Mesothelial cell of epicardium (in vitro differentiated cells): ENCODE measurements around the gene GALNS. TPM values are rescaled to one million over a fixed set of nuclear protein-coding genes. Genes with fewer than 3 reads are reported as not detected.

Source experiments
- DNase-seq, 2 experiments: peaks; one replicate each; pipeline ENCODE4 v3.0.0; 2021; ENCODE audit warnings: low spot score in 2 of 2; ENCODE audit not compliant: unreplicated experiment in 2 of 2
- H3K27ac Mint-ChIP-seq: 2 replicates; pipeline ENCODE4 v1.8.0; 2021; ENCODE audit warnings: mixed read lengths
- H3K27me3 Mint-ChIP-seq: 2 replicates; pipeline ENCODE4 v1.8.0; 2021; ENCODE audit warnings: low read depth, mixed read lengths
- H3K36me3 Mint-ChIP-seq: 2 replicates; pipeline ENCODE4 v1.8.0; 2021; ENCODE audit warnings: mixed read lengths
- H3K4me1 Mint-ChIP-seq: 2 replicates; pipeline ENCODE4 v1.8.0; 2021; ENCODE audit warnings: mixed read lengths
- H3K4me3 Mint-ChIP-seq: 2 replicates; pipeline ENCODE4 v1.8.0; 2021; ENCODE audit warnings: mild to moderate bottlenecking, moderate library complexity, mixed read lengths
- H3K9me3 Mint-ChIP-seq: 2 replicates; pipeline ENCODE4 v1.8.0; 2021; ENCODE audit warnings: mixed read lengths
- total RNA-seq: library from RNA; stranded (reverse); gene quantifications from 3 replicates; pipeline ENCODE4 v1.2.1, GENCODE V29; 2021
- TF ChIP-seq, protein P1 (sequence below): fragments of 200-600 bp; sonication (generic); IDR thresholded peaks from one replicate; pipeline ENCODE4 v1.5.0; 2021; ENCODE audit warnings: antibody characterized with exemption; ENCODE audit not compliant: unreplicated experiment

The GALNS gene
- total RNA-seq, 1 donor from 2014 or later = 42.4 TPM

DNA sequence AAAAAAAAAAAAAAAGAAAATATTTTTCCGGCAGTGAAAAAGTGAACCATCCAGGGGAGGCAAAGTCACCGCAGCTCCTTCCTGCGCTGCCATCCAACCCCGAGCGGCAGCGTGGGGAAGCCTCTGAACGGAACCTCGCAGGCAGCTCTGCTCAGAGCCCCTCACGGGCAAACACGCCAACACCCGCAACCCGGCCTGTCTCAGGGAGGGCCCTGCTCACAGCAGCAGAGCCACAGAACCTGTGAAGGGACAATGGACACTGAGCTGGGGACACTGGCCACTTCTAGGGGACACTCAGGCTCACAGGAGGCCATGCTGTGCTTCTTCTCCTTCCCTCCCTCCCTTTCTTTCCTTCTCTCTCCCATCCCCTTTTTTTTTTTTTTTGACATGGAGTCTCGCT is 23.7 kb downstream of the GALNS start:
- no peak for DNase-seq
- Mint-ChIP-seq H3K9me3 (no peaks in the 10 kb centered on the region), H3K4me3 (no peak overlapping the region), H3K27me3 (no peaks in the 10 kb centered on the region), H3K4me1 (peaks cover 2% of the 10 kb centered on the region), H3K36me3 (peaks cover 4% of the 10 kb centered on the region), H3K27ac (no peak overlapping the region)
- TF ChIP-seq, protein P1, sequence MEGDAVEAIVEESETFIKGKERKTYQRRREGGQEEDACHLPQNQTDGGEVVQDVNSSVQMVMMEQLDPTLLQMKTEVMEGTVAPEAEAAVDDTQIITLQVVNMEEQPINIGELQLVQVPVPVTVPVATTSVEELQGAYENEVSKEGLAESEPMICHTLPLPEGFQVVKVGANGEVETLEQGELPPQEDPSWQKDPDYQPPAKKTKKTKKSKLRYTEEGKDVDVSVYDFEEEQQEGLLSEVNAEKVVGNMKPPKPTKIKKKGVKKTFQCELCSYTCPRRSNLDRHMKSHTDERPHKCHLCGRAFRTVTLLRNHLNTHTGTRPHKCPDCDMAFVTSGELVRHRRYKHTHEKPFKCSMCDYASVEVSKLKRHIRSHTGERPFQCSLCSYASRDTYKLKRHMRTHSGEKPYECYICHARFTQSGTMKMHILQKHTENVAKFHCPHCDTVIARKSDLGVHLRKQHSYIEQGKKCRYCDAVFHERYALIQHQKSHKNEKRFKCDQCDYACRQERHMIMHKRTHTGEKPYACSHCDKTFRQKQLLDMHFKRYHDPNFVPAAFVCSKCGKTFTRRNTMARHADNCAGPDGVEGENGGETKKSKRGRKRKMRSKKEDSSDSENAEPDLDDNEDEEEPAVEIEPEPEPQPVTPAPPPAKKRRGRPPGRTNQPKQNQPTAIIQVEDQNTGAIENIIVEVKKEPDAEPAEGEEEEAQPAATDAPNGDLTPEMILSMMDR = no peak

DNA sequence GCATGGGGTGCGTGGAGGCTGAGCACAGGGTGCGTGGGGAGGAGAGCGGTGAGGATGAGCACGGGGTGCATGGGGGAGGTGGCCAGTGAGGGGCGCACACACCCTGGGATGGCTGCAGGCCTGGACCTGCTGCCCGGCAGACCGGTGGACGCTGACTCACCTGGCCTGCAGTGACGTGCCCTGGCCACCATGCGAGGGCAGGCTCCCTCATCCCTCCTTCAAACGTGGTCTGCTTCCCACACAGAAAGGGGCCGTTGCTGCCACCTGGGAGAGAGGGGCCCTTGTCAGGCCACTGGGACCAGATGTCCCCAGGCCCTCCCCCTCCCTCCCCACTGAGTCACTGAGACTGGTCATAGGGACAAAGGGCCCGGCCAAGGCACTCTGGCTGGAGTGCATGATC is 24.9 kb downstream of the GALNS start:
- H3K4me3 Mint-ChIP-seq = no peak overlapping the region
- no peak overlapping the region for H3K27ac Mint-ChIP-seq
- no peaks in the 10 kb centered on the region for H3K27me3 Mint-ChIP-seq
- no peaks in the 10 kb centered on the region for H3K9me3 Mint-ChIP-seq
- H3K36me3 Mint-ChIP-seq = peaks cover 4% of the 10 kb centered on the region
- peaks cover 2% of the 10 kb centered on the region for H3K4me1 Mint-ChIP-seq
- TF ChIP-seq, protein P1 = no peak
- no peak for DNase-seq

DNA sequence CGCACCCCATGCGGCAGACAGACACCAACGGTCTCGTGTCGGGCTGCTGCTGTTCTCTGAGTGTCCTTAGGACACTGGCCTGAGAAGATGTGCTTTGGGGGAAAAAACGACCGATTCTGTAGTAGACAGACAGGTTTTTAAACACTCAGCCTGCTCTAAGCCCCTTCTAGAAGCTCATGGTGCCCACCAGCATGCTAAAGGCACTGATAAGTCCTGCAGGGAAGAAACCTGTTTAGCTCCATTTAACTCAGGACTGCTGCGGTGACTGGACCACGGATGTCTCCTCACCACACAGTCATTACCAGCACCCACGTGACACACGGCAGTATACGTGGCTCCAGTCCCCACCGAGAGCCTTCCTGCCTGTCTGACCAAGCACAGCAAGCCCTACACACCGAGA is 26.0 kb downstream of the GALNS start:
- no peak overlapping the region for H3K27ac Mint-ChIP-seq
- TF ChIP-seq, protein P1 = no peak

DNA sequence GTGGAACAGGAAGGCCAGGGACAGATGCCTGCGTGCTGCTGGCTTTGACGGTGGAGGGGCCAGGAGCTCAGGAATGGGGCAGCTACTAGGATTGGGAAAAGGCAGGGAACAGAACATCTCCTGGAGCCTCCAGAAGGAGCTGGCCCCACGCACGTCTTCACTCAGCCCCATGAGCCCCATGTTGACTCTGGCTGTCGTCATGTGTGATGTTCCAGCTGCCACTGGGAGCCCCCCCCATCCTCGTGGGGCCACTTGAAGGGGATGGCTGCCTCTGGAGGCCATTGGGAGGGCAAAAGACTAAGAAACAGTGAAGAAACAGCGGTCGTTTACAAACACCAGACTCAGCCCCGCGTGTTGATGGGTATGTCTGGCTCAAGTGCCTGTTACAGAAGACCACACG is 26.5 kb downstream of the GALNS start:
- Mint-ChIP-seq H3K27ac (no peak overlapping the region), H3K4me1 (peaks cover 2% of the 10 kb centered on the region), H3K27me3 (no peaks in the 10 kb centered on the region), H3K9me3 (no peaks in the 10 kb centered on the region), H3K36me3 (peaks cover 4% of the 10 kb centered on the region), H3K4me3 (no peak overlapping the region)
- TF ChIP-seq, protein P1 = no peak
- no peak for DNase-seq

More for the DNA sequence above, 26.0 kb downstream of the GALNS start:
- no peak overlapping the region for H3K4me3 Mint-ChIP-seq
- H3K4me1 Mint-ChIP-seq = peaks cover 2% of the 10 kb centered on the region
- peaks cover 4% of the 10 kb centered on the region for H3K36me3 Mint-ChIP-seq
- DNase-seq = no peak
- no peaks in the 10 kb centered on the region for H3K27me3 Mint-ChIP-seq
- H3K9me3 Mint-ChIP-seq = no peaks in the 10 kb centered on the region

DNA sequence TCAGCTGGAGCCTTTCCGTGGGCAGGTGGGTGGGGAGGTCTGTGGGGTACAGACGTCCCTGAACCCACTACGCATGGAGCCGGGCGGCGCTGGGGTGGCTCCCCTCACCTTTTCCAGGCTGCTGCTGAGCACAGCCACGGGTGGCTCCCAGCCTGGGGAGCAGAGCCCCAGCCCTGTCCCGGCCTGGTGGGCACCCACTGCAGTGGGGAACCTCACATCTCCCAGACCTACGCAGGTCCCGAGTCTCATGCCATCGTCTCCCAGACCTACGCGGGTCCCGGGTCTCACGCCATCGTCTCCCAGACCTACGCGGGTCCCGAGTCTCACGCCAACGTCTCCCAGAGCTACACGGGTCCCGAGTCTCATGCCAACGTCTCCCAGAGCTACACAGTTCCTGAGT is 28.0 kb downstream of the GALNS start:
- Mint-ChIP-seq H3K4me1 (peaks cover 2% of the 10 kb centered on the region), H3K9me3 (no peaks in the 10 kb centered on the region), H3K4me3 (no peak overlapping the region), H3K27me3 (no peaks in the 10 kb centered on the region), H3K36me3 (peaks cover 2% of the 10 kb centered on the region), H3K27ac (no peak overlapping the region)
- no peak for DNase-seq
- TF ChIP-seq, protein P1 = no peak

DNA sequence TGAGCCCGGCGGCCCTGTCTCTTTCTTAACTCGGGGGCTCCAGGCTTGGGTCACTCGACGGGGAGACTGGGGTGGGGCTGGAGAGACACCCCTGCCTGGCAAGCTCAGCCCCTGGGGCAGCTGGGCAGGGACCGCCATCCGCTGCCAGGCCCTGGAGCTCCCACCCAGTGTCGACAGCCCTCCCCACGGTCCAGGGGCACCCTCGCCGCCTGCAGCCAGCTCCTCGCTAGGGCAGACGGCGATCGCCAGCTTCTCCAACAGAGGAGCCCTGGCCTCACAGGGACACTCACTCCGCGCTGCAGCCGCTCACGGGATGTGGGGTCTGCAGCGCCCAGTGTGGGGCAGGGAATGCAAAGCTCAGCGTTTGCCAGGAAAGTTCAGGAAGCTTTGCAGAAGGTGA is 29.0 kb downstream of the GALNS start:
- Mint-ChIP-seq H3K27ac (no peak overlapping the region), H3K4me1 (peaks cover 2% of the 10 kb centered on the region), H3K36me3 (peaks cover 6% of the 10 kb centered on the region), H3K9me3 (no peaks in the 10 kb centered on the region), H3K27me3 (no peaks in the 10 kb centered on the region), H3K4me3 (no peak overlapping the region)
- TF ChIP-seq, protein P1 = no peak
- DNase-seq = no peak
